Measurements from ENCODE around the gene DSCAM. TPM values are rescaled to one million over a fixed set of nuclear protein-coding genes. Genes with fewer than 3 reads are reported as not detected.

Gene DSCAM
- total RNA-seq, 1 donor = not detected

DNA sequence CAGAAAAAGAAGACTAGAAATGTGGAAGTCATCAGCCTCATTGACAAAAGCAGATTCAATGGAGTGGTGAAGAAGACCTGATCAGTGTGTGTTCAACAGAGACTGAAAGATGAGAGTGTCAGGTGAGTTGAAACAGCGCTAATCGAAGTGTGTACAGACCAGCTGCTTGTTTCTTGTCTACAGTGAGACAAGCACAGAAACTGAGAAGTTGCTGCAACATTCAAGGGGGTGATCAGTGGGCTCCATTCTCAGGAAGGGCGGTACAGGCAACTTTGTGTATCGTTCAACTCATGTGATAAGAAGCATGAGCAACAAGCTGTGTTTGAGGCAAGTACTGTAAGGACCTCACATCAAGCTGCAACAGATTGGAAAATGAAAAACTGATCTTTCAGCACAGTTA lies 19.4 kb downstream of the DSCAM start:
- Histone ChIP-seq H3K9me3 (ENCODE audit: low read depth, low read length) (no peaks in the 10 kb centered on the region), H3K79me2 (ENCODE audit: insufficient read depth, low read length) (no peaks in the 10 kb centered on the region)
- TF ChIP-seq, protein P1, sequence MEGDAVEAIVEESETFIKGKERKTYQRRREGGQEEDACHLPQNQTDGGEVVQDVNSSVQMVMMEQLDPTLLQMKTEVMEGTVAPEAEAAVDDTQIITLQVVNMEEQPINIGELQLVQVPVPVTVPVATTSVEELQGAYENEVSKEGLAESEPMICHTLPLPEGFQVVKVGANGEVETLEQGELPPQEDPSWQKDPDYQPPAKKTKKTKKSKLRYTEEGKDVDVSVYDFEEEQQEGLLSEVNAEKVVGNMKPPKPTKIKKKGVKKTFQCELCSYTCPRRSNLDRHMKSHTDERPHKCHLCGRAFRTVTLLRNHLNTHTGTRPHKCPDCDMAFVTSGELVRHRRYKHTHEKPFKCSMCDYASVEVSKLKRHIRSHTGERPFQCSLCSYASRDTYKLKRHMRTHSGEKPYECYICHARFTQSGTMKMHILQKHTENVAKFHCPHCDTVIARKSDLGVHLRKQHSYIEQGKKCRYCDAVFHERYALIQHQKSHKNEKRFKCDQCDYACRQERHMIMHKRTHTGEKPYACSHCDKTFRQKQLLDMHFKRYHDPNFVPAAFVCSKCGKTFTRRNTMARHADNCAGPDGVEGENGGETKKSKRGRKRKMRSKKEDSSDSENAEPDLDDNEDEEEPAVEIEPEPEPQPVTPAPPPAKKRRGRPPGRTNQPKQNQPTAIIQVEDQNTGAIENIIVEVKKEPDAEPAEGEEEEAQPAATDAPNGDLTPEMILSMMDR (IDR thresholded peaks at IDR 0.05; ENCODE audit: extremely low read depth, low read depth, low read length) = no peak

DNA sequence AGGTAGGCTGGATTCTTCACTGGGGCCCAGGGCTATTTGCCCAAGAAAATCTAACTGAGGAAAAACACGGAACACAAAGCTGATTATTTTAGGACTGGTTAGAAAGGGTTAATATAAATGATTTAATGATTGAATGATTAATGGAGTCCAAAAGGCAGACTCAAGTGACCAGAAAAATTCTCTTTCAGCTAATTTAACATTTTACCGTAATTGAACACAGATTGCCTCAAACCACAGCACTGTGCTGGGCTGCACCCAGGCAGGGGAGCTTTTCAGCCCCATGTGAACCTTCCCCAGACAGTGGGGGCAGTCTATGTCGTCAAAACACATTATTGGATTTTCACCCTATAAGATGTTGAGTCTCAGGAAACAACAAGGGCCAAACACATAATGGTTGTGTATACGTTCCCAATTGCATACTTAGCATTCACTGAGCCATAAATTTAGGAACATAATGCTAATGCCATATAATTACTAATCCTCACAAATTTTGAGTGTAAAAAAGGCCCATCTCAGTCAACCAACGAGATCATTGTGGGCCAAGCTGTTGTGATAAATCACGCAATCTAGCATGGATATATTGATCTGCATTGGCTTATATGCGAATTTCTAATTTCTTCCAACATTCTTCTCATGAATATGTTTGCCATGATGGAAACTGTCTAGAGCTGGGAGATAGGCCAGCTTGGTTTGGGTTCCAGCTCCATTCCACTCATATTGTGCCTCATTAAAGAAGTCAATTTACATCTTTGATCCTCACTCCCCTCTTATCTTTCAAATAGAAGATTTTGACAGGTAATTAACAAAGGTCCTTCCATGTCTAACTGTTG lies 27.7 kb downstream of the DSCAM start:
- TF ChIP-seq, protein P1 (IDR thresholded peaks at IDR 0.05; ENCODE audit: extremely low read depth, low read depth, low read length) = no peak
- H3K36me3 ChIP-seq (ENCODE audit: insufficient read depth, low read length) = no peaks in the 10 kb centered on the region
- H3K79me2 ChIP-seq (ENCODE audit: insufficient read depth, low read length) = no peaks in the 10 kb centered on the region
- H3K4me3 ChIP-seq (ENCODE audit: insufficient read depth, low read length) = no peak overlapping the region
- H3K27me3 ChIP-seq (ENCODE audit: insufficient read depth, low read length) = no peaks in the 10 kb centered on the region
- no peak overlapping the region for H2AFZ ChIP-seq (ENCODE audit: low read length)
- H3K27ac ChIP-seq (ENCODE audit: low read depth, low read length) = no peak overlapping the region
- no peak for DNase-seq (ENCODE audit: insufficient read length, low spot score, missing footprints)
- no peaks in the 10 kb centered on the region for H4K20me1 ChIP-seq (ENCODE audit: insufficient read depth, low read length)
- H3K4me2 ChIP-seq (ENCODE audit: insufficient read depth, low read length) = no peak overlapping the region
- H3K4me1 ChIP-seq (ENCODE audit: insufficient read depth, low read length) = no peaks in the 10 kb centered on the region
- H3K9me3 ChIP-seq (ENCODE audit: low read depth, low read length) = no peaks in the 10 kb centered on the region

More for the DNA sequence above, 19.4 kb downstream of the DSCAM start:
- no peak overlapping the region for H2AFZ ChIP-seq (ENCODE audit: low read length)
- no peak for DNase-seq (ENCODE audit: insufficient read length, low spot score, missing footprints)
- H4K20me1 ChIP-seq (ENCODE audit: insufficient read depth, low read length) = no peaks in the 10 kb centered on the region
- no peaks in the 10 kb centered on the region for H3K36me3 ChIP-seq (ENCODE audit: insufficient read depth, low read length)
- no peaks in the 10 kb centered on the region for H3K4me1 ChIP-seq (ENCODE audit: insufficient read depth, low read length)
- no peak overlapping the region for H3K4me2 ChIP-seq (ENCODE audit: insufficient read depth, low read length)
- no peak overlapping the region for H3K27ac ChIP-seq (ENCODE audit: low read depth, low read length)
- H3K27me3 ChIP-seq (ENCODE audit: insufficient read depth, low read length) = no peaks in the 10 kb centered on the region
- no peak overlapping the region for H3K4me3 ChIP-seq (ENCODE audit: insufficient read depth, low read length)

DNA sequence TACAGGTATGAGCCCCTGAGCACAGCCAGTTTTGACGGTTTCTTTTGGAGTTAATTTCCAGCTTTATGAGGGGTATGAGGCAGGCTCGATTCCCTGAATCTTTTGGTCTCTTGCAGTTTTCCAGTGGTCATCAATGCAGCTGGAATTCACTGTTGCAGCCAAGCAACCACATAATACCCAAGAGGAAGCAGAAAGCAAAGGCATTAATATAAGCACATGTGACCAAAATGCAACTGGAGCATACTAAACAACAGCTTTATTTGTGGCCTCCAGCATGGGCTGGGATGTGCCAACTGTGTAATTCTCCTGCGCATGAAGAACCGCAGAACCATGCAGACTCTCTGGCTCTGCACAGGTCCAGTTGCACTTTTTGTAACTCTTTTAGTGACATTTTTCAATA lies 33.0 kb downstream of the DSCAM start:
- H3K4me2 ChIP-seq (ENCODE audit: insufficient read depth, low read length) = no peak overlapping the region
- H3K27me3 ChIP-seq (ENCODE audit: insufficient read depth, low read length) = no peaks in the 10 kb centered on the region
- no peaks in the 10 kb centered on the region for H4K20me1 ChIP-seq (ENCODE audit: insufficient read depth, low read length)
- no peaks in the 10 kb centered on the region for H3K36me3 ChIP-seq (ENCODE audit: insufficient read depth, low read length)
- no peak overlapping the region for H3K27ac ChIP-seq (ENCODE audit: low read depth, low read length)
- no peak for DNase-seq (ENCODE audit: insufficient read length, low spot score, missing footprints)
- no peaks in the 10 kb centered on the region for H3K9me3 ChIP-seq (ENCODE audit: low read depth, low read length)
- no peak overlapping the region for H2AFZ ChIP-seq (ENCODE audit: low read length)
- TF ChIP-seq, protein P1 (IDR thresholded peaks at IDR 0.05; ENCODE audit: extremely low read depth, low read depth, low read length) = no peak
- H3K4me1 ChIP-seq (ENCODE audit: insufficient read depth, low read length) = no peaks in the 10 kb centered on the region
- H3K4me3 ChIP-seq (ENCODE audit: insufficient read depth, low read length) = no peak overlapping the region
- no peaks in the 10 kb centered on the region for H3K79me2 ChIP-seq (ENCODE audit: insufficient read depth, low read length)

DNA sequence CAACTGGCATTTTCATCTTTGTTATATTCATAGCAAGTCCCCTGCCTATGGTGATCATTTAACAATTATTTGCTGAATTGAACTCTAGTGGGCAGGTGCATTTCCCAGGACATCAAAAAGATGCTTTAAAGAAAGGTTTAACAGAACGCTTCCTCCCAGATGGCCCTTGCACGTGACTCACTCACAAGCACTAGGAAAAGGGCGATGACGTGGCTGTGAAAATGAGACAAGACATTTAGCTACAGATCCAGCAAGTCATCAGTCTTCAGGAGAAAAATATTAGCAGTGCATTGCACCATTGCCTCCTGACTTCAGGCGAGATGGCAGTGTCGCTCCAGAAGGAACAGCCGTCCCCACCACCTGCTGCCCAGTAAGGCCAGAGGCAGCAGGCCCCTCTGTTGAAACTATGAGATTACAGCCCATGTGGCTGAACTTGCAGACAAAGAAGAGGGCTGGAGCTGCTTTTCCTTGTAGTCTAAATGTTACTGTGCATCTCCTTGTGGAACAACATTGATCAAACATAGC lies 37.2 kb downstream of the DSCAM start:
- DNase-seq (ENCODE audit: insufficient read length, low spot score, missing footprints) = no peak
- H3K4me3 ChIP-seq (ENCODE audit: insufficient read depth, low read length) = no peak overlapping the region
- H4K20me1 ChIP-seq (ENCODE audit: insufficient read depth, low read length) = no peaks in the 10 kb centered on the region
- H3K9me3 ChIP-seq (ENCODE audit: low read depth, low read length) = no peaks in the 10 kb centered on the region
- no peaks in the 10 kb centered on the region for H3K4me1 ChIP-seq (ENCODE audit: insufficient read depth, low read length)
- TF ChIP-seq, protein P1 (IDR thresholded peaks at IDR 0.05; ENCODE audit: extremely low read depth, low read depth, low read length) = no peak
- H3K79me2 ChIP-seq (ENCODE audit: insufficient read depth, low read length) = no peaks in the 10 kb centered on the region
- H3K4me2 ChIP-seq (ENCODE audit: insufficient read depth, low read length) = no peak overlapping the region
- H3K36me3 ChIP-seq (ENCODE audit: insufficient read depth, low read length) = no peaks in the 10 kb centered on the region
- H3K27ac ChIP-seq (ENCODE audit: low read depth, low read length) = no peak overlapping the region
- H3K27me3 ChIP-seq (ENCODE audit: insufficient read depth, low read length) = no peaks in the 10 kb centered on the region
- no peak overlapping the region for H2AFZ ChIP-seq (ENCODE audit: low read length)

Data from osteoblast (primary cell).